Esophagus squamous epithelium (tissue), 4 donors: ENCODE data around the gene TRIM27.

Experiments
- POLR2A ChIP-seq, 4 donors: fragments of 450-650 bp; IDR thresholded peaks; one replicate each; pipeline ENCODE4 v1.6.1; 2017; ENCODE audit warnings: antibody characterized with exemption in 4 of 4, mild to moderate bottlenecking in 4 of 4, moderate library complexity in 3 of 4
- TF ChIP-seq, protein P1 (sequence below), 6 experiments: fragments of 450-650 bp in 4 of 6; fragments of 200-600 bp in 2 of 6; sonication (generic) in 2 of 6; IDR thresholded peaks; one replicate each; pipeline ENCODE4 v1.5.1; 2016 to 2019; ENCODE audit warnings: antibody characterized with exemption in 6 of 6, mild to moderate bottlenecking in 4 of 6, moderate library complexity in 4 of 6

DNA sequence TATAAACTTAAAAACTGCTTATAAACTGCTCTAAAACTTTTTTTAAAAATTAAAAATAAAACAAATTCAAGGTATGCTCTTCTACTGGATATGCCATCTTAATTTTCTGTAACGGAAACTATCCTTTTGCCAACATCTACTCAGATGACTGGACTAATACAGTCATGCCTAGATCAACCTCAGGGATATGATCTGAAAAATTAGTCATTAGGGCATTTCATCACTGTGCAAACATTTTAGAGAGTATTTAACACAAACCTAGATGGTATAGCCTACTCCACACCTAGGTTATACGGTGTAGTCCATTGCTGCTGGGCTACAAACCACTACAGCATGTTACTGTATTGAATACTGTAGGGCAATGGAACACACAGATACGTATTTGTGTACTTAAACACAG is 64.8 kb downstream of the TRIM27 start:
- TF ChIP-seq POLR2A (IDR thresholded peaks at IDR 0.05): no peak
- TF ChIP-seq, protein P1, sequence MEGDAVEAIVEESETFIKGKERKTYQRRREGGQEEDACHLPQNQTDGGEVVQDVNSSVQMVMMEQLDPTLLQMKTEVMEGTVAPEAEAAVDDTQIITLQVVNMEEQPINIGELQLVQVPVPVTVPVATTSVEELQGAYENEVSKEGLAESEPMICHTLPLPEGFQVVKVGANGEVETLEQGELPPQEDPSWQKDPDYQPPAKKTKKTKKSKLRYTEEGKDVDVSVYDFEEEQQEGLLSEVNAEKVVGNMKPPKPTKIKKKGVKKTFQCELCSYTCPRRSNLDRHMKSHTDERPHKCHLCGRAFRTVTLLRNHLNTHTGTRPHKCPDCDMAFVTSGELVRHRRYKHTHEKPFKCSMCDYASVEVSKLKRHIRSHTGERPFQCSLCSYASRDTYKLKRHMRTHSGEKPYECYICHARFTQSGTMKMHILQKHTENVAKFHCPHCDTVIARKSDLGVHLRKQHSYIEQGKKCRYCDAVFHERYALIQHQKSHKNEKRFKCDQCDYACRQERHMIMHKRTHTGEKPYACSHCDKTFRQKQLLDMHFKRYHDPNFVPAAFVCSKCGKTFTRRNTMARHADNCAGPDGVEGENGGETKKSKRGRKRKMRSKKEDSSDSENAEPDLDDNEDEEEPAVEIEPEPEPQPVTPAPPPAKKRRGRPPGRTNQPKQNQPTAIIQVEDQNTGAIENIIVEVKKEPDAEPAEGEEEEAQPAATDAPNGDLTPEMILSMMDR (IDR thresholded peaks at IDR 0.05): no peak
